Measurements from ENCODE around the gene PLSCR3.

Gene PLSCR3

GRCh38 chr17:7354262-7354843, 40.0 kb downstream of the PLSCR3 start:
- Histone ChIP-seq H3K27me3 (ENCODE audit: insufficient read depth, low read length) (peaks cover 5% of the 10 kb centered on the region; the same call in 1 of the 2 replicates), H3K9me3 (ENCODE audit: low read length) (no peaks in the 10 kb centered on the region), H3K9me2 (ENCODE audit: low read depth, low read length) (no peaks in the 10 kb centered on the region), H3K4me1 (ENCODE audit: insufficient read depth, low read length, severe bottlenecking) (peaks cover 35% of the 10 kb centered on the region), H3K36me3 (ENCODE audit: insufficient read depth, low read length) (no peaks in the 10 kb centered on the region), H3K79me2 (ENCODE audit: insufficient read depth, low read length) (no peaks in the 10 kb centered on the region), H3K9ac (ENCODE audit: low read length) (no peak overlapping the region), H2AFZ (ENCODE audit: low read length) (no peak overlapping the region), H4K20me1 (ENCODE audit: insufficient read depth, low read length) (no peaks in the 10 kb centered on the region), H3K4me3 (ENCODE audit: low read depth, low read length, poor library complexity, severe bottlenecking) (no peak overlapping the region), H3K27ac (ENCODE audit: low read depth, low read length, poor library complexity, severe bottlenecking) (no peak overlapping the region), H3K4me2 (ENCODE audit: low read length) (no peak overlapping the region), H3F3A (ENCODE audit: insufficient read depth, low read length) (peaks cover 5% of the 10 kb centered on the region; the same call in 1 of the 2 replicates)
- no peak for TF ChIP-seq CTCF (IDR thresholded peaks at IDR 0.05; ENCODE audit: low read length)
- TF ChIP-seq EZH2 (IDR thresholded peaks at IDR 0.05; ENCODE audit: borderline replicate concordance, low read length) = no peak

- Histone ChIP-seq H3K36me3 (ENCODE audit: insufficient read depth, low read length) (no peaks in the 10 kb centered on the region), H3K79me2 (ENCODE audit: insufficient read depth, low read length) (no peaks in the 10 kb centered on the region), H3K4me1 (ENCODE audit: insufficient read depth, low read length, severe bottlenecking) (peaks cover 36% of the 10 kb centered on the region), H3K4me3 (ENCODE audit: low read depth, low read length, poor library complexity, severe bottlenecking) (peak overlapping the region; percentile 71), H3F3A (ENCODE audit: insufficient read depth, low read length) (peaks cover 5% of the 10 kb centered on the region; the same call in 1 of the 2 replicates), H3K27ac (ENCODE audit: low read depth, low read length, poor library complexity, severe bottlenecking) (no peak overlapping the region), H4K20me1 (ENCODE audit: insufficient read depth, low read length) (no peaks in the 10 kb centered on the region), H2AFZ (ENCODE audit: low read length) (no peak overlapping the region), H3K9me3 (ENCODE audit: low read length) (no peaks in the 10 kb centered on the region), H3K4me2 (ENCODE audit: low read length) (peak overlapping the region; percentile 90; the same call in 1 of the 2 replicates), H3K9me2 (ENCODE audit: low read depth, low read length) (no peaks in the 10 kb centered on the region), H3K9ac (ENCODE audit: low read length) (no peak overlapping the region; the same call in 1 of the 2 replicates), H3K27me3 (ENCODE audit: insufficient read depth, low read length) (no peaks in the 10 kb centered on the region)
- TF ChIP-seq EZH2 (IDR thresholded peaks at IDR 0.05; ENCODE audit: borderline replicate concordance, low read length) (no peak), CTCF (IDR thresholded peaks at IDR 0.05; ENCODE audit: low read length) (no peak)
Observed at GRCh38 chr17:7352910-7353635, 41.3 kb downstream of the PLSCR3 start.

GRCh38 chr17:7352503-7352889, 41.8 kb downstream of the PLSCR3 start:
- peaks cover 36% of the 10 kb centered on the region for H3K4me1 ChIP-seq (ENCODE audit: insufficient read depth, low read length, severe bottlenecking)
- no peaks in the 10 kb centered on the region for H3K79me2 ChIP-seq (ENCODE audit: insufficient read depth, low read length)
- no peaks in the 10 kb centered on the region for H3K9me2 ChIP-seq (ENCODE audit: low read depth, low read length)
- TF ChIP-seq EZH2 (IDR thresholded peaks at IDR 0.05; ENCODE audit: borderline replicate concordance, low read length) (no peak), CTCF (IDR thresholded peaks at IDR 0.05; ENCODE audit: low read length) (peak; percentile 51; the same call in 1 of the 2 replicates)
- H4K20me1 ChIP-seq (ENCODE audit: insufficient read depth, low read length) = no peaks in the 10 kb centered on the region
- H3K9ac ChIP-seq (ENCODE audit: low read length) = peak overlapping the region; percentile 77; the same call in 1 of the 2 replicates
- peak overlapping the region; percentile 90 for H3K4me2 ChIP-seq (ENCODE audit: low read length)
- H3K4me3 ChIP-seq (ENCODE audit: low read depth, low read length, poor library complexity, severe bottlenecking) = peak overlapping the region; percentile 71
- H3F3A ChIP-seq (ENCODE audit: insufficient read depth, low read length) = peaks cover 5% of the 10 kb centered on the region; the same call in 1 of the 2 replicates
- 0 out of 2 replicates have a peak, but pooled peaks cover 4% of the 10 kb centered on the region for H3K36me3 ChIP-seq (ENCODE audit: insufficient read depth, low read length)
- no peak overlapping the region for H3K27ac ChIP-seq (ENCODE audit: low read depth, low read length, poor library complexity, severe bottlenecking)
- no peaks in the 10 kb centered on the region for H3K27me3 ChIP-seq (ENCODE audit: insufficient read depth, low read length)
- no peak overlapping the region for H2AFZ ChIP-seq (ENCODE audit: low read length)
- H3K9me3 ChIP-seq (ENCODE audit: low read length) = no peaks in the 10 kb centered on the region

Data from OCI-LY1 (cell line).